ENCODE measurements around the gene DPH3.

DPH3 gene

DNA sequence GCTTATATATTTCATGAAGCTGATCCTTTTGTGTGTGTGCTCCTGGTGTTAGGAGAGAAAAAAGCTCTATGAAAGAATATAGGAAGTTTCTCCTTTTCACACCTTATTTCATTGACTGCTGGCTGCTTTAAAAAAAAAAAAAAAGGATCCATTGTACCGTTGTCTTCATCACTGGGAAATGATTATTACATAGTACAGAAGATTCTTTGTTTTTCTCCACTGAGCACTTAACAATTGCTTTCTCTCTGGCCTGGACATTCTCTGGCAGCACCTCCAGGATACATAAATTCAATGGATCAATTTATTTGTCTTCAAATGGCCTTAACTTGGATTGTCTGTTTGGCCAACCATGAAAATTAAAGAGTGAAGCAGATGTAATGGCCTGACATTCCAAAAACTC lies 37.2 kb downstream of the DPH3 start:
- DNase-seq, result no peak

DNA sequence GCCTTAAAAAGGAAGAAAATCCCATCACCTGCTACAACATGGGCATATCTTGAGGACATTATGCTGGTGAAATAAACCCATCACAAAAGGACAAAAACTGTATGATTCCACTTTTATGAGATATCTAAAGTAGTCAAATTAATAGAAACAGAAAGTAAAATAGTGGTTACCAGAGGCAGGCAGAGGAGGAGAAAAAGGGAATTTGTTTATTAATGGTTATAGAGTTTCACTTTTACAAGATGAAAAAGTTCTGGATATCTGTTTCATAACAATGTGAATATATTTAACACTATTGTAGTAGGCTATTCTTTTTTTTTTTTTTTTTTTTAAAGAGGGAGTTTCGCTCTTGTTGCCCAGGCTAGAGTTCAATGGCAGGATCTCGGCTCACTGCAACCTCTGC lies 40.4 kb downstream of the DPH3 start:
- no peak for DNase-seq

DNA sequence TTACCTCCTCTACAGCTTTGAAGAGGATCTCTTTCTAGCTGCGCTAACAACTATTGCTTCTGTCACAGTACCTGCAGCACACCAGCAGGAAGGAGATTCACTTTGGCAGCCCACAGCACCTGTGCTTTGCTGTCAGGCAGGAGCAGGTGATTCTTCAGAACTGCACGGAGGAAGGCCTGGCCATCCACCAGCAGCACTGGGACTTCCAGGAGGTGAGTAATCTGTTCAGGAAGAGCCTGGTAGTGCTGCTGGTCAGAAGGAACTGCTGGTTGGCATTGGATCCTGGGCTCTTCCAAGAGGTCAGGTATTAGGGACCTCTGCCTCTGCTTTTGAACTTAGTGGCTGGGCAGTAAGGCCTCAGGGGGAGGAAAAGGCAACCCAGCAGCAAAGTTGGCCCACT lies 42.2 kb downstream of the DPH3 start:
- DNase-seq, result no peak

- DNase-seq, result no peak
Measured at GRCh38 chr3:16221990-16222389, 42.8 kb downstream of the DPH3 start.

DNA sequence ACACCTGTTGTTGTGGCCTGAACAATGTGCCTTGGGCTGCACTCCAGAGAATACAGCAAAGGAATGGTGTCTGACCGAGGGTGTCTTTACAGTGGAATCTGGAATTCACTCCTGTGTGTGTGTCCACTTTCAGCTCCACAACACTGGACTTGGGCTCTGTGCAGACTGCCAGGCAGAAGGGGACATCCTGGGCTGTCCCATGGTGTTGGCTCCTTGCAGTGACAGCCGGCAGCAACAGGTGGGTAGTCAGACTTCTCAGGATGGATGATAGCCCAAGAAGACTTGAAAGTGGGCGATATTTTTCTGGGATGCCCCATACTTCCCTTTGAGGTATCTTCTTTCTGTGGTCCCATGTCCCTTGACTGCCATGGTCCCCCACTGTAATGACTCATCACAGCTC lies 45.0 kb downstream of the DPH3 start:
- DNase-seq, result no peak

- DNase-seq, result no peak
Measured at GRCh38 chr3:16216373-16216935, 48.3 kb downstream of the DPH3 start.

DNA sequence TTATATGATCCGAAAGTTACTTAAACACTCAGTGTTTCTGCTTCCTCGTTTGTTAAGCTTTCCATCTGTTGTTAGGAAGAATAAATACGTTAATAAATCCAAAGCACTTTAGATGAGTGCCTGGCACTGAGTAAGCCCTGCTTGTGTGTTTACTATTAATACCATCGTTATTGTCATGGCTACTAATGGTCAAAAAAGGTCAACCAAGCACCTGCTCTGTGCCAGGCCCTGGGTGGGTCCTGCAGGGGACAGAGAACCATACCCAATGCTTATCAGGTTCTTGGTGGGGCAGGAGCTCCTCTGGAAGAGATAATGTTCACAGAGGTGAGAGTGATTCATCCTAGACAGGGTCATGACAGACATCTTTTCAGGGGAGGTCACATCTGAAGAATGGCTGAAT lies 50.4 kb downstream of the DPH3 start:
- no peak for DNase-seq

DNA sequence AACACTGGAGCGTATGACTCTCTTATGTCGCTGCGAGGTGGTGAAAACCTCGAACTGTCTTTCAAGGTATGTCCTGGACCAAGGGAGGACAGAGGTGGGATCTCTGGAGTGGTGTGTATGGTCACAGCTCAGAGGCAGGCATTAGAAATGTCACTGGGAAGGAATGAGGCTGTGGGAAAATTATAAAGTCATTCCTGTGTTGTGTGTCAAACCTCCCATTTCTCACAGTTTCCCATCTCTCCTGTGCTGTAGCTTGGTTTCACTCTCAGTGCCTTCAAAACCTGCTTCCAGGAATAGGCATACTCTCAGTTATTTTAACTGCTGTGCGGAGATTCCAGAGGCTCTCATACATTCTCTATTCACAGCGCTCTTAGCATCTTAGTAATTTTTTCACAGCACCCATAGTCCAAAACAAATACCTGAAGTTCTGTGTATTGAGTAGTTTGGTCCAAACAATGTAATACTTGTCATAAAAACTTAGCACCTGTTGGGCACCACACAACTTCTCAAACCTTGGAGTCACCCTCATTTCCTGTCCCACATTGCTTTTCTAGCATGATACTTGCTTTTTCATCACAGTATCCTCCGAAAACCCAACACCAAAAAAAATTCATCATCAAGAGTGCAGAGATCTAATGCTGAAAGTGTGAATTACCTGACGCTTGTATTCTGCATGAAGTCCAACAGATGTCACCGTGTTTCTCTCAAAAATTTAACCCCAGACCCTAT lies 53.4 kb downstream of the DPH3 start:
- DNase-seq, result no peak

Data from activated T-cell treated with anti-CD3 and anti-CD28 coated beads, Interleukin-2, amount 50 U/mL, for 1 hour (primary cell).